Measurements from ENCODE around the gene DPY30. TPM values are rescaled to one million over a fixed set of nuclear protein-coding genes. Genes with fewer than 3 reads are reported as not detected.
"Not testable (repeated sequence)": the region's sequence is repeated elsewhere in the genome, so short reads cannot be mapped to it uniquely, and the experiment has no call there.

The DPY30 gene
- total RNA-seq, 4 donors from 2014 or later, result 29.3 to 59.8 (median 36.2) TPM

DNA sequence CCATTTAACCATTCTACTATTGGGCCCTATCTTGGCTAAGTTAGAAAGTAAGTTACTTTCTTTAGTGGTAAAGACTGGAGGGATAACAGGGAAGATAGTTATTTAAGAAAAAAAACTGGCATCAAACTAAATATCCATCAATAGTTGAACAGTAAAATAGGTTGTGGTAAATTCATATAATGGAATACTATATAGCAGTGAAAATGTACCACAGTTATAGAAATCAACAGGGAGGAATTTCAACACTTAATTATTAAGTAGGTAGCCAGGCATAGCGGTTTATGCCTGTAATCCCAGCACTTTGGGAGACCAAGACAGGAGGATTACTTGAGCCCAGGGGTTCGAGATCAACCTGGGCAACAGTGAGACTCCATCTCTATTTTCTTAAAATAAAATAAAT, 20.7 kb upstream of the DPY30 start:
- Histone ChIP-seq H3K27ac (no peak overlapping the region), H3K36me3 (no peaks in the 10 kb centered on the region), H3K9me3 (no peaks in the 10 kb centered on the region), H3K27me3 (no peaks in the 10 kb centered on the region), H3K4me1 (peaks cover 9 to 14% of the 10 kb centered on the region in 2 donors), H3K4me3 (no peak overlapping the region)
- intact Hi-C loops (cut with DNase I; ENCODE audit: low total_unique reads), result loop anchor here (5.0 kb wide), 1 partner anchor 297 kb away; the partner anchor contains the start of gene BIRC6
- ATAC-seq, result no peak
- TF ChIP-seq, protein P1, sequence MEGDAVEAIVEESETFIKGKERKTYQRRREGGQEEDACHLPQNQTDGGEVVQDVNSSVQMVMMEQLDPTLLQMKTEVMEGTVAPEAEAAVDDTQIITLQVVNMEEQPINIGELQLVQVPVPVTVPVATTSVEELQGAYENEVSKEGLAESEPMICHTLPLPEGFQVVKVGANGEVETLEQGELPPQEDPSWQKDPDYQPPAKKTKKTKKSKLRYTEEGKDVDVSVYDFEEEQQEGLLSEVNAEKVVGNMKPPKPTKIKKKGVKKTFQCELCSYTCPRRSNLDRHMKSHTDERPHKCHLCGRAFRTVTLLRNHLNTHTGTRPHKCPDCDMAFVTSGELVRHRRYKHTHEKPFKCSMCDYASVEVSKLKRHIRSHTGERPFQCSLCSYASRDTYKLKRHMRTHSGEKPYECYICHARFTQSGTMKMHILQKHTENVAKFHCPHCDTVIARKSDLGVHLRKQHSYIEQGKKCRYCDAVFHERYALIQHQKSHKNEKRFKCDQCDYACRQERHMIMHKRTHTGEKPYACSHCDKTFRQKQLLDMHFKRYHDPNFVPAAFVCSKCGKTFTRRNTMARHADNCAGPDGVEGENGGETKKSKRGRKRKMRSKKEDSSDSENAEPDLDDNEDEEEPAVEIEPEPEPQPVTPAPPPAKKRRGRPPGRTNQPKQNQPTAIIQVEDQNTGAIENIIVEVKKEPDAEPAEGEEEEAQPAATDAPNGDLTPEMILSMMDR (IDR thresholded peaks at IDR 0.05 in 4 of 5, conservative IDR thresholded peaks at IDR 0.05 in 1 of 5), result no peak
- no peak for TF ChIP-seq POLR2A (IDR thresholded peaks at IDR 0.05)
- in situ Hi-C loops (cut with MboI; ENCODE audit: low sequenced_read_pairs in 4 of 4), result loop anchor here in 3 of 4 donors (10.0 kb wide), 3 partner anchors 45 to 105 kb away; partner anchors contain the start of genes SLC30A6 (in 2 of the 3) and MEMO1 (in 1 of the 3)
- no peak for DNase-seq

DNA sequence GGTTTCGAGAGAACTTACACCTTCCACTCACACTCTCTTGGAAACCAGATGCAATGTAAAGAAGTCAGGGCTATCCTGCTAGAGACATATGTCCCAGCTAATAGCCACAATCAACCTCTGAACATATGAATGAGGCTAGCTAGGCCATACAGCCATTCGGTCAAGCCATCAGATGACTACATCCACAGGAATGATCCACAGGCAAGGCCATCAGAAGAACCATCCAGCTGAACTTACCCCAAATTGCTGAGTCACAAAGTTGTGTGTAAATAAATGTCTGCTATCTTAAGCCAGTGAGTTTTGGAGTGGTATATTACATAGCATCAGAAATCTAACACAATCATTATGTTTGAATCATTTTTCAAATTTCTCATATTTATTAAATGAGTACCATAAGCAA, 18.5 kb upstream of the DPY30 start:
- Histone ChIP-seq H3K27me3 (no peaks in the 10 kb centered on the region), H3K4me3 (no peak overlapping the region), H3K9me3 (no peaks in the 10 kb centered on the region), H3K36me3 (no peaks in the 10 kb centered on the region), H3K27ac (no peak overlapping the region), H3K4me1 (peaks cover 0 to 4% of the 10 kb centered on the region in 2 donors)
- in situ Hi-C loops (cut with MboI; ENCODE audit: low sequenced_read_pairs in 4 of 4) (no loop called here), intact Hi-C loops (cut with DNase I; ENCODE audit: low total_unique reads) (no loop called here)
- ATAC-seq (no peak), DNase-seq (no peak)
- TF ChIP-seq, protein P1 (IDR thresholded peaks at IDR 0.05 in 4 of 5, conservative IDR thresholded peaks at IDR 0.05 in 1 of 5), result no peak

DNA sequence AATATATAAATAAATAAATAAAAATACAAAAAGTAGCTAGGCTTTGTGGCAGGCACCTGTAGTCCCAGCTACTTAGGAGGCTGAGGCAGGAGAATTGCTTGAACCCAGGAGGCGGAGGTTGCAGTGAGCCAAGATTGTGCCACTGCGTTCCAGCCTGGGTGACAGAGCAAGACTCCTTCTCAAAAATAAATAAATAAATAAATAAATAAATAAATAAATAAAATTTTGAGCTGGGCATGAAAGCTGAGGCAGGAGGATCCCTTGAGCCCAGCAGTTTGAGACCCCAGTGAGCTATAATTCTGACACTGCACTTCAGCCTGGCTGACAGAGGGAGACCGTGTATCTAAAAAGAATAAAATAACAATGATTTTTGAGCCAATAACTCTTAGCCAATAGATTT, 15.0 kb upstream of the DPY30 start:
- intact Hi-C loops (cut with DNase I; ENCODE audit: low total_unique reads); ATAC-seq; H3K27me3 ChIP-seq; H3K9me3 ChIP-seq; H3K4me3 ChIP-seq; H3K36me3 ChIP-seq; H3K4me1 ChIP-seq; DNase-seq; H3K27ac ChIP-seq; in situ Hi-C loops (cut with MboI; ENCODE audit: low sequenced_read_pairs in 4 of 4): not testable (repeated sequence)

DNA sequence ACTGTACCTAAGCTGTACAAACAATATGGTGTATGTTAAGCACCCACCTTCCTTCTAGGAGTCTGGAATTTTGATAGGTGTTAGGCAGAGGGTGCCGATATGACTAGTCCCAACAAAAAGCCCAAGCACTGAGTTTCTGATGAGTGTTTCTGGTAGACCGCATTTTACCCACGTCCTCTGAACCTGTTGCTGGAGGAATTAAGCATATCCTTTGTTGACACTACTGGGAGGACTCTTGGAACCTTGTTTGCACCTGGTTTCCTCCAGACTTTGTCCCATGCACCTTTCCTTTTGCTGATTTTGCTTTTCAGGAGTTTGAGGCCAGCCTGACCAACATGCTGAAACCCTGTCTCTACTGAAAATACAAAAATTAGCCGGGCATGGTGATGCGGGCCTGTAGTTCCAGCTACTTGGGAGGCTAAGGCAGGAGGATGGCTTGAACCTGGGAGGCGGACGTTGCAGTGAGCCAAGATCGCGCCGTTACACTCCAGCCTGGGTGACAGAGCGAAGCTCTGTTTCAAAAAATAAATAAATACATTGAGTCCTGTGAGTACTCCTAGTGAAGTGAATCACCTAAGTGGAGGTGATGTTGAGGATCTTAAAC, 12.3 kb upstream of the DPY30 start:
- intact Hi-C loops (cut with DNase I; ENCODE audit: low total_unique reads), result no loop called here

DNA sequence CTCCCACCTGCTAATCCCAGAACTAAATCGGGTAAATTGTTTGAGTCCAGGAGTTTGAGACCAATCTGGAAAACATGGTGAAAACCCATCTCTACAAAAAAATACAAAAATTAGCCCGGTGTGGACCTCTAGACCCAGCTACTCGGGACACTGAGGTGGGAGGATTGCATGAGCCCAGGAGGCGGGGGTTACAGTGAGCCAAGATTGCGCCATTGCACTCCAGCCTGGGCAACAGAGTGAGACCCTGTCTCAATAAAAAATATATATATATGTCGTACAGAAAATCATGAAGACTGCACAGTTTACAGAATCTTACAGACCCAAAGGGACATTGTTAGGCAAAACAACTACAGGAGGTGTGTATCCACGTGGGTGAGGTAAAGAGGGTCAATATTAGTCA, 4.0 kb upstream of the DPY30 start:
- intact Hi-C loops (cut with DNase I; ENCODE audit: low total_unique reads), result no loop called here
- no peaks in the 10 kb centered on the region for H3K36me3 ChIP-seq
- H3K27me3 ChIP-seq, result no peaks in the 10 kb centered on the region
- no peak for DNase-seq
- no peak for ATAC-seq
- no peaks in the 10 kb centered on the region for H3K9me3 ChIP-seq
- no peak for TF ChIP-seq POLR2A (IDR thresholded peaks at IDR 0.05)
- TF ChIP-seq, protein P1 (IDR thresholded peaks at IDR 0.05 in 4 of 5, conservative IDR thresholded peaks at IDR 0.05 in 1 of 5), result no peak
- H3K4me1 ChIP-seq, result peaks cover 5 to 8% of the 10 kb centered on the region in 2 donors
- H3K27ac ChIP-seq, result no peak overlapping the region
- in situ Hi-C loops (cut with MboI; ENCODE audit: low sequenced_read_pairs in 4 of 4), result no loop called here
- no peak overlapping the region for H3K4me3 ChIP-seq

More for the DNA sequence above, 12.3 kb upstream of the DPY30 start:
- H3K36me3 ChIP-seq, result no peaks in the 10 kb centered on the region
- in situ Hi-C loops (cut with MboI; ENCODE audit: low sequenced_read_pairs in 4 of 4), result no loop called here
- H3K9me3 ChIP-seq, result no peaks in the 10 kb centered on the region
- no peaks in the 10 kb centered on the region for H3K27me3 ChIP-seq
- ATAC-seq (no peak), DNase-seq (no peak)
- no peak overlapping the region for H3K27ac ChIP-seq
- H3K4me3 ChIP-seq, result no peak overlapping the region
- TF ChIP-seq POLR2A (IDR thresholded peaks at IDR 0.05), result no peak
- TF ChIP-seq, protein P1 (IDR thresholded peaks at IDR 0.05 in 4 of 5, conservative IDR thresholded peaks at IDR 0.05 in 1 of 5), result no peak
- H3K4me1 ChIP-seq, result no peaks in the 10 kb centered on the region

DNA sequence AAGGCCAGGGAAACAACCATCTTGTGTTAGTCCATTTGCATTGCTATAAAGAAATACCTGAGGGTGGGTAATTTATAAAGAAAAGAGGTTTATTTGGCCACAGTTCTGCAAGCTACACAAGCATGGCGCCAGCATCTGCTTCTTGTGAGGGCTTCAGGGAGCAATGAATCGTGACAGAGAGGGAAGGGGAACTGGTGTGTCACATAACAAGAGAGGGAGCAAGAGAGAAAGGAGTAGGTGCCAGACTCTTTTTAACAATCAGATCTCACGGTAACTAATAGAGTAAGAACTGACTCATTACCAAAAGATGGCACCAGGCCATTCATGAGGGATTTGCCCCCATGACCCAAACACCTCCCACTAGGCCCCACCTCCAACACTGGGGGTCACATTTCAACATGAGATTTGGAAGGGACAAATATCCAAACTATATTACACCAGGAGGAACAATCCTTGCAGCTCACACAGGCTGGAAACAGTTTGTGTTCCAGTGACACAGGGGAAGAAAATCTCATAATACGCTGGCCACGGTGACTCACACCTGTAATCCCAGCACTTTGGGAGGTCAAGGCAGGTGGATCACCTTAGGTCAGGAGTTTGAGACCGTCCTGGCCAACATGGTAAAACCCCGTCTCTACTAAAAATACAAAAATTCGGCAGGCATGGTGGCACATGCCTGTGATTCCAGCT, 5.3 kb downstream of the DPY30 start:
- DNase-seq; H3K36me3 ChIP-seq; in situ Hi-C loops (cut with MboI; ENCODE audit: low sequenced_read_pairs in 4 of 4); H3K27me3 ChIP-seq; H3K4me3 ChIP-seq; ATAC-seq; H3K9me3 ChIP-seq; H3K27ac ChIP-seq; intact Hi-C loops (cut with DNase I; ENCODE audit: low total_unique reads); H3K4me1 ChIP-seq: not testable (repeated sequence)

DNA sequence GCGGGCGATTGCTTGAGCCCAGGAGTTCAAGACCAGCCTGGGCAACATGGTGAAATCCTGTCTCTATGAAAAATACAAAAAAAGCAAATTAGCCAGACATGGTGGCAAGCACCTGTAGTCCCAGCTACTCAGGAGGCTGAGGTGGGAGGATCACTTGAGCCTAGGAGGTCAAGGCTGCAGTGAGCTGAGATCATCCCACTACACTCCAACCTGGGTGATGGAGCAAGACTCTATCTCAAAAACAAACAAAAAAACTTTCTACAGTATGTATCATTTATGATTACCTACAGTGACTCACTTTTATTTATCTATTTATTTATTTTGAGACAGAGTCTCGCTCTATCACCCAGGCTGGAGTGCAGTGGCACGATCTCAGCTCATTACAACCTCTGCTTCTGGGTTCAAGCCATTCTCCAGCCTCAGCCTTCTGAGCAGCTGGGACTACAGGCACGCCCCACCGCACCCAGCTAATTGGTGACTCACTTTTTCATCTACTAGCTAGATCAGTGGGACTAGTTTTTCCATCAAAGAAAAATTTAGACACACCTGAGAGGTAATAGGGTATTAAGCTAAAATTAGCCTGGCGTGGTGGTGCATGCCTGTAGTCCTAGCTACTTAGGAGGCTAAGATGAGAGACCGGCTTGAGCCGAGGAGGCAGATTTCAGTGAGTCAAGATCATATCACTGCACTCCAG, 20.7 kb downstream of the DPY30 start:
- in situ Hi-C loops (cut with MboI; ENCODE audit: low sequenced_read_pairs in 4 of 4), result loop anchor here in 2 of 4 donors (10.0 kb wide), 2 partner anchors 46 to 146 kb away; partner anchors contain the start of genes SLC30A6 (in 1 of the 2) and SPAST (in 1 of the 2)
- ATAC-seq; H3K4me3 ChIP-seq; H3K4me1 ChIP-seq; H3K27ac ChIP-seq; DNase-seq; H3K9me3 ChIP-seq; H3K27me3 ChIP-seq; intact Hi-C loops (cut with DNase I; ENCODE audit: low total_unique reads): not testable (repeated sequence)
- peaks cover 0 to 38% of the 10 kb centered on the region in 2 donors for H3K36me3 ChIP-seq

Data from gastrocnemius medialis (tissue), 4 donors.